ENCODE results near the gene HESX1.

DNA sequence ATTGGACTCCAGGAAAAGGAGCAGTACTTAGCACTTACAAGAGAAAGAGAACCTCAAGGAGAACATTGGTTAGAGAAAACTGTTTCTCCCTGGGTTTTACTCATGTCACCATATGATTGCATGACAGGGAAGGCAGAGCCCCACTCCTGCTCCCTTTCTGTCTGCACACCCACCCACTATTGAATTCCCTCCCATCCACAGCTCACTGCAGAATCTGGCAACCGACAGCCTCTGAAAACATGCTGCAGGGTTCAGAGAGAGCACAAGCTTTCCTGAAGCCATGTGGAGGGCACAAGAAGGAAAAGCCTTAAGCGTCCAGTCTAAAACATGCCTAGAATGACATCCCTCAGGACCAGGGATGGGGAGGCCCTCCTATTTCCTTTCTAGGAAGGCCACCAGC is 31.6 kb downstream of the HESX1 start:
- TF ChIP-seq, protein P1, sequence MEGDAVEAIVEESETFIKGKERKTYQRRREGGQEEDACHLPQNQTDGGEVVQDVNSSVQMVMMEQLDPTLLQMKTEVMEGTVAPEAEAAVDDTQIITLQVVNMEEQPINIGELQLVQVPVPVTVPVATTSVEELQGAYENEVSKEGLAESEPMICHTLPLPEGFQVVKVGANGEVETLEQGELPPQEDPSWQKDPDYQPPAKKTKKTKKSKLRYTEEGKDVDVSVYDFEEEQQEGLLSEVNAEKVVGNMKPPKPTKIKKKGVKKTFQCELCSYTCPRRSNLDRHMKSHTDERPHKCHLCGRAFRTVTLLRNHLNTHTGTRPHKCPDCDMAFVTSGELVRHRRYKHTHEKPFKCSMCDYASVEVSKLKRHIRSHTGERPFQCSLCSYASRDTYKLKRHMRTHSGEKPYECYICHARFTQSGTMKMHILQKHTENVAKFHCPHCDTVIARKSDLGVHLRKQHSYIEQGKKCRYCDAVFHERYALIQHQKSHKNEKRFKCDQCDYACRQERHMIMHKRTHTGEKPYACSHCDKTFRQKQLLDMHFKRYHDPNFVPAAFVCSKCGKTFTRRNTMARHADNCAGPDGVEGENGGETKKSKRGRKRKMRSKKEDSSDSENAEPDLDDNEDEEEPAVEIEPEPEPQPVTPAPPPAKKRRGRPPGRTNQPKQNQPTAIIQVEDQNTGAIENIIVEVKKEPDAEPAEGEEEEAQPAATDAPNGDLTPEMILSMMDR (conservative IDR thresholded peaks at IDR 0.05; ENCODE audit: low read depth, low read length) = no peak
- TF ChIP-seq EZH2 (IDR thresholded peaks at IDR 0.05; ENCODE audit: low read length, unreplicated experiment) = no peak
